HG03342 (cell line): ENCODE data around the gene BRSK2.

Source experiments
- ATAC-seq: cut with Tn5 transposase; IDR thresholded peaks from one replicate; pipeline ENCODE4 v1.9.1; 2021; ENCODE audit warnings: mild to moderate bottlenecking, moderate library complexity; ENCODE audit not compliant: unreplicated experiment

Gene BRSK2

DNA sequence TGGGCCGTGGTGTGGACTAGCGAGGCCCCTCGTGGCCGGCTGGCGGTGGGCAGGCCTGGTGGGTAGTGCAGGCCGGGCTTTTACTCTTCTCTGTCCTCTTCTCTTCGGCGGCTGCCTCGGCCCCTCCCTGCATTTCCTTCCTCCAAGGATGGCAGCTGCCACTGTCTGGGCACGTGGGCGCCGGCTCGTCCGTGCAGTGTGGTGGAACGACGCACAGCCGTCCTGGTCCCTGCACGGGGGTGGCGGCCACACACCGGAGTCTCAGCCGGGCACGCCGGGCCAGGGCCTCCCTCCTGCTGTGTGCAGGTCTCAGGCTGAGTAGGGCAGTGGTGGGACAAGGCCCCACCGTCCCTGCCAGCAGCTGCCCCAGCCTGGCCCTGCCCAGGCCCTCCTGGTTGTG, 59.1 kb downstream of the BRSK2 start:
- no peak for ATAC-seq

DNA sequence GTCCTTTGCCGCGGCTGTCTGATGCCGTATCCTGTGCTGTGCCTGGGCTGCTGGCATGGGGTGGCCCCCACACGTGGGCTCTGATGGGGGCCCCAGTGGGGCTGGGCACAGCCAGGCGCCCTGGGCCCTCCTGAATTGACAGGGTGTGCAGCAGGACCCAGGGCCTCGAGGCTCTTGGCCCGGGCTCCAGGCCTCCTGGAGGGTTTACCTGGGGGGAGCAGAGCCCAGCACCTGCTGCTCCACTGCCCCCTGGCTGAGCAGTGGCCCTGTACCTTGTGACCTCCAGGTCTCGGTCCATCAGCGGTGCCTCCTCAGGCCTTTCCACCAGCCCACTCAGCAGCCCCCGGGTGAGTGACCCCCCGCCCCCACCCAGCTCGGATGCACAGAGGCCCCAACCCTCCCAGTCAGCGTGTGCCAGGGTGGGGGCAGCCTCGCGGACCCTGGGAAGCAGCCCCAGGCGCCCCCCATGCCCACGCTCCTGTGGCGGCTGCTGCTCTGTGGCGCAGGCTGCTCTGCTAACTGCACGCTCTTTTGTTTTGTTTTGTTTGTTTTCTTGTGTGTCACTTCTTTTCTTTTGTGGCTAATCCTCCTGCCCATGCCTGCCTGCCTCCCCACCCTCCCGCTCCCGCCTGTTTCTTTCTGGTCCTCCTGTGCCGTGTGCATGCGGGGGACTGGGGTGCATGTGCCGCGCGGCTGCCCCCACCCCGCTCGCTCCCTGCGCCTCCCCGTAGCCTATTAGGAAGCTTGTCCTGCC, 59.9 kb downstream of the BRSK2 start:
- no peak for ATAC-seq

DNA sequence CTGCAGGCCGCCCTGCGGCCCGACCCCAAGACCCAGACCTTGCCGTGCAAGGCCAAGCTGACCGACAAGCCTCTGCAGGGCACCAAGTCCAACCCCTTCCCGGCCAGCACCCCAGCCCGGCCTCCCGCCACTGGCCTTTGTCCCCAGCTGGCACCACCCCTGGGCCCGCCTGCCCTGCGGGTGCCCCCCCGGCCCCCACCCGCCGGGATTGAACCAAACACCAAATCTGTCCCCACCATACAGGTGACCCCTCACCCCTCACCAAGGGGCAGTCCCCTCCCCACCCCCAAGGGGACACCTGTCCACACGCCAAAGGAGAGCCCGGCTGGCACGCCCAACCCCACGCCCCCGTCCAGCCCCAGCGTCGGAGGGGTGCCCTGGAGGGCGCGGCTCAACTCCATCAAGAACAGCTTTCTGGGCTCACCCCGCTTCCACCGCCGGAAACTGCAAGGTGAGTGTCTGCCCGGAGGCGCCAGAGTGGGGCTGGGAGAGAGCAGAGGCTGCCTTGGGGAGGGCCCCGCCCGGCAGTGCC, 60.7 kb downstream of the BRSK2 start:
- ATAC-seq, result no peak

DNA sequence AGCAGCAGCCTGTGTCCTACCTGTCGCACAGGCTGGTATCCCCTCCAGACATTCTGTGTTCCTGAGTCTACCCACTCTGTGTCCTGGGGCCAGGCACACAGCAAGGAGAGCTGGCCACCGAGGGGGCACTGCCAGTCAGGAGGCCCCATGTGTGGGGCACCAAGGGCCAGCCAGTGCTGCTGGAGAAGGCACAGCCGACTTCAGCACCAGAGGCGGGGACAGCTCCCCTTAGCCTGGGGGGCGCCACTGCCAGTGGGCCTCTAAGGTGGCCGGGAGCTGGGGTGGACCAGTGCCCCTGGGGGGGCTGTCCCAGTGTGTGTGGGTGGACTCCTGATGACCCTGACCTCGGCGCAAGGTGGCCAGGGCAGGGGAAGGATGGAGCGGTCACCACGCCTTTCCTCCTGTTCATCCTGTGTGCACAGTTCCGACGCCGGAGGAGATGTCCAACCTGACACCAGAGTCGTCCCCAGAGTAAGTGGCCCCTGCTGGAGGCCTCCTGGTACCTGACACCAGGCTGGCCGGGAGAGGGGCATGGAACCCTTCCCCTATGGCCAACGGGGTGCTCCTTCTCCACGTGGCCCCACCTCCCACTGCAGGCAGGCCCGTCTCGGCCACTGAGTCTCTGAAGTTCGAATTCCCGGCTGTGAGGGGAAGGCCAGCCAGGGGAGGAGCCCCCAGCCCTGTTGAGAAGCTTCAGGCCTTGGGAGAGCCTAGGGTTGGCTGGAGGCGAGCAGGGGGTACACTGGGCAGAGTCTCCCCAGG, 61.4 kb downstream of the BRSK2 start:
- no peak for ATAC-seq

DNA sequence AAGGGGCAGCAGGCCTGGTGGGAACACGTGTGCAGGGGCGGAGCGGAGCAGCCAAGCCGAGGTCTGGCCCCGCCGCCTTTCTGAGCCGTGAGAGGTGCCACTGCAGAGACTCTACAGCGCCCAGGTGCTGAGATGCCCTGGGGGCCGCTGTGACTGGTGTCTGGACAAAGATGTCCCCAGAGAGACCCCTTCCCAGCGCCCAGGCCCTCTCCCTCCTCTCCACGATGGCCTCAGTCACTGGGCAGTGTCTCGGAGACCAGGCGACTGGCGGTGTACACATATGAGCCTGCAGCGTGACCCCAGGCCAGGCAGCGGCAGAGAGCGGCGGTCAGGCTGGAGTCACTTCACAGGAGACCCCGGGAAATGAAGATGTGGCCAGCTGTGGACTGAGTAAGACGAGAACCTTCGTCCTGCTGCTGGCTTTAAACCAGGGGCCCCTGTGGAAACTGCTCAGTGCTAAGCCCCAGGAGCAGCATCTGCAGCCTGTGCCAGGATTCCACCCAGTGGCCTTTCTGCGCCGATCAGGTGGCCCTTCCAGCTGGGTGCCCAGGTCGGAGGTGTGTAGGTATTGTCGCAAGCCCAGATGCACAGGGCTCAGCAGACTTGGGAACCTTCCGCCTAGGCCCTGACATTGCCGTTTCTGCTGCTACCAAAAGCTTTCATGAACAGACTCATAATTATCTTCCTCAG, 62.2 kb downstream of the BRSK2 start:
- no peak for ATAC-seq

DNA sequence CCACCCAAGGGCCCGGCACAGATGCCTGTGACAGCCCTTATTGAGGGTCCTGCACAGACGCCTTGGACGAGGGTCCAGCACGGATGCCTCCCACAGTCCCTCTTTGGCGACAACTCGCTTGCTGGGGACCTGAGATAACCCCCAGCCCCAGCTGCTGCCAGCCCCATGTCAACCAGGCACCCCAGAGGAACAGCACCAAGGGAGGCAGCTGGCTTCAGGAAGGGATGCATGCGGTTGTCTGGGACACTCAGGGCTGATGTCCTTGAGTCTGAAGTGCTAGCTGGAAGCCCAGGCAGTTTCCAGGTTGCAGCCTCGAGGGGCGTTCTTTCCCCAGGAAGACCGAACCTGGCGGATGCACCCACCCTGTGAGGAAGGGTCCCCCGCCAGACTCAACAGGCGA, 63.0 kb downstream of the BRSK2 start:
- no peak for ATAC-seq

DNA sequence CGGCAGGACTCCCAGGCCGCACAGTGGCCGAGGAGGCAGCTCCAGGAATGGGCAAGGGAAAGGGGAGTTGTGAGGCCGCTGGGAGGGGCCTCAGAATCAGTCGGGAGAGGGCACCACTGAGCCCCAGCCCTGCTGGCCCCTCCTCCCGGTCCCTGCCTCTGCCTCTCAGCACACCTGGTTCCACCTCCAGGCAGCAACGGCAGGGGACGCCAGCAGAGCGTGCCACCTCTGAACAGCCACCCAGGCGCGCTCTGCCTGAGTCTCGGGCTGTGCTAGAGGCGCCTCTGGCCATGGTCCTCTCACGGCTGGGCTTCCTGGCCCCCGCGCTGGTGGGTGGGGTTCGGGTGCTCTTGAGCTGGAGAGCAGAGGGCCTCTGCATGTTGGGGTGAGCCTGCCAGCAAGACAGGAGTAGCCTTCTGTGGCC, 63.9 kb downstream of the BRSK2 start:
- ATAC-seq, result peak; percentile 65

DNA sequence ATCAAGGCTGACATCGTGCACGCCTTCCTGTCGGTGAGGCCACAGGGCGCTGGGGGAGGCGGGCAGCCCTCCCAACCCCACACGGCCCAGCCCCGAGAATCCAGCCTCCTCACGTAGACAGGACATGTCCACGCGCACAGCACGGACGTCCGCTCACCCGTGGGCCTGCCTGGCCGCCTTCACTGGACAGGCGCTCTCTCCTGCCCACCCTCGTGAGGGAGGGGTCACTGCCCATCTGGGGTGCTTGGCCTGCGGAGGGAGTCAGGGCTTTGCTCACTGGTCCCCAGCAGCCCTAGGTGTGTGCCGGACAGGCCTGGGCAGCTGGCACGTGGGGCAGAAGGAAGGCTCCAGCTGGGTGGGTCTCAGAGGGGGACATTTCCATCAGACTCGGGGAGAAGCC, 64.8 kb downstream of the BRSK2 start:
- ATAC-seq, result no peak

DNA sequence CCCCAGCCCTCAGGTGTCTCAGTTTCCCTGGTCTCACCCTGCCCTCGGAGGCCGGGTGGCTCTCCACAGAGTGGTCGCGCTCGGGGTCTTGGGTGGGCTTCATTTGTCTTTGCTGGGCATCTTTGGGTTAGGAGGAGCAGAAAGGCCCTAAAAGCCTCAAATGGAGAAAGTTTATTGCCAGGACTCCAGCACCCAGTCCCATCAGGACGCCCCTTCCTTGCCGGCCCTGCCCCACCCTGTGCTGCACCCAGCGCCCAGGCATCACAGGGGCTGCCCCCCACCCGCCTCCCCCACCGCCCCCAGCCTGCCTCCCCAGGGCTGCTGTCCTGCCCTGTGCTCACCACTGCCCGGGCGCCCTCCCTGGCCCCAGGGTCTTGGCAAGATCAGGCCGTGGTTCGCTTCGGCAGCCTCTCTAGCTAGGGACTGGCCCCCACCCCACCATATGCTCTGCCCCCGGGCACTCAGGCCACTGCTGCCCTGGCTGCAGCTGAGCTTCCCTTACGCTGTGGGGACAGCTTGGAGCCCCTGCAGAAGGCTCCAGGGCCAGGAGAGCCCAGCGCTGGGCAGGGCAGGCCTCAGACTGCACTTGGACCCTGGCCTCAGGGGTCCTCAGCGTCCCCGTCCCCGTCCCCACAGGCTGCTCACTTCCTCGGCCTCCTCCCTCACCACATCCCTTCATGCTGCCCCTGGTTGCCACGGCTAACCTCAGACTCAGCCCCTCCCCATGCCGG, 65.5 kb downstream of the BRSK2 start:
- ATAC-seq, result no peak

DNA sequence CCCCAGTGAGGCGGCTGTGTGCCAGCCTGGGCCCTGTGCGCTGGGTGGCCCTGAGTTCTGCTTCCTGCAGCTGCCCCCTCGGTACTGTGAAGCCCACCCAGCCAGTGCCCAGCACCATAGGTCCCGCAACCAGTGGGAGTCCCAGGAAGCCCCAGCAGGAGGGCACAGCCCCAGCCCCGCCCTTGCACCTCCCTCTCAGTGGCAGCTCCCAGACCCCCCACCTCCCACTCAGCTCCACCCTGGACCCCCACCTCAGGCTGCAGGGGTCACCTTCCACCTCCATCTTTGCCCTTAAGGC, 66.0 kb downstream of the BRSK2 start:
- ATAC-seq, result no peak

DNA sequence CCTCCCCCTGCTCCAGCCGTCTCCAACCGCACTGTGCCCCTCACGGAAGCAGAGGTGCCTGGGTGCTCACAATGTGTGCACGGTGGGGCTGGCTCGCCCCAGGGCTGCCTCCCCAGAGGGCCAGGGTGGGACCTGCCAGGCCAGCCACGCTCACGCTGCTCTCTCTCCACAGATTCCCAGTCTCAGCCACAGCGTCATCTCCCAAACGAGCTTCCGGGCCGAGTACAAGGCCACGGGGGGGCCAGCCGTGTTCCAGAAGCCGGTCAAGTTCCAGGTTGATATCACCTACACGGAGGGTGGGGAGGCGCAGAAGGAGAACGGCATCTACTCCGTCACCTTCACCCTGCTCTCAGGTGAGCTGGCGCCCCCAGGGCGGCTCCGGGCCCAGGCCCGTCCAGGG, 66.4 kb downstream of the BRSK2 start:
- ATAC-seq, result no peak

DNA sequence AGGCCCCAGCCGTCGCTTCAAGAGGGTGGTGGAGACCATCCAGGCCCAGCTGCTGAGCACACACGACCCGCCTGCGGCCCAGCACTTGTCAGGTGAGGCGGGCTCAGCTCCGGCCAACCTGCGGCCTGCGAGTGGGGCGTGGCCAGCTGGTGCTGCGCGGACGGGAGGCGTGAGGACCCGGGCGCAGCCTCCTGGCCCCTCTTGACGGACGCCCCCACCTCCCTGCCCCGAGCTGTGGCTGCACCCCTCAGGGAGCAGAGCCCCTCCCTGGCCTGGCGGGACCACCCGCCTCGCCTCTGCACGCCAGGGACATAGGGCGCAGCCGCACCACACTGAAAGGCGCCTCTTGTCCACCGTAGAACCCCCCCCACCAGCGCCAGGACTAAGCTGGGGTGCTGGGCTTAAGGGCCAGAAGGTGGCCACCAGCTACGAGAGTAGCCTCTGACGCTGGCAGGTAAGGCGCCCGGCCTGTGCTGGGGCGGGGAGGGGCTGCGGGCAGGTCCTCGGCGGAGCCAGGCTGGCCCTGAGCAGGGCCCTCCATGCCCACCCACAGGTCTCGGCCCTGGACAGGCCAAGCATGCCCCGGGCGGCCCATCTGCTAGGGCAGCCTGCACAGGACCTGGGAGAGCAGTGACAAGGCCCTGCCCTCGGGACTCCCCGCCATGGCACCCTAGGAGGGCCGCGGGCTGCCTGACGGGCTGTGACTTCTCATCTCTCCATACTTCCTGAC, 67.0 kb downstream of the BRSK2 start:
- no peak for ATAC-seq

DNA sequence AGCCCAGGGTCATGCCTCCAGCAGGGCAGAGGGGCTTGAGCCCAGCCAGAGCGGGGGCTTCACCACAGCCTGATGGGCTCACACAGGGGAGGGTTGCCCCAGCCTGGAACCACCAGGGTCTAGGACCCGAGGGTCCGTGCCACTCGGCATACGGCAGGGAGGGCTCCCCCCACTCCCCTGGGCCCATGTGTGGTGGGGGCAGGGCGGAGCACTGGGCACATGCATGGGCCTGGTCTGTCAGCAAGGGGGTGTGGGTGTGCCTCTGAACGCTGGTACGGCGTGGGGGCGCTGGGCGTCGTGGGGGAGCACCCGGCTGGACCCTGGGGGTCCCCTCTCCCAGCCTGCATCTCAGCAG, 67.6 kb downstream of the BRSK2 start:
- ATAC-seq, result no peak

DNA sequence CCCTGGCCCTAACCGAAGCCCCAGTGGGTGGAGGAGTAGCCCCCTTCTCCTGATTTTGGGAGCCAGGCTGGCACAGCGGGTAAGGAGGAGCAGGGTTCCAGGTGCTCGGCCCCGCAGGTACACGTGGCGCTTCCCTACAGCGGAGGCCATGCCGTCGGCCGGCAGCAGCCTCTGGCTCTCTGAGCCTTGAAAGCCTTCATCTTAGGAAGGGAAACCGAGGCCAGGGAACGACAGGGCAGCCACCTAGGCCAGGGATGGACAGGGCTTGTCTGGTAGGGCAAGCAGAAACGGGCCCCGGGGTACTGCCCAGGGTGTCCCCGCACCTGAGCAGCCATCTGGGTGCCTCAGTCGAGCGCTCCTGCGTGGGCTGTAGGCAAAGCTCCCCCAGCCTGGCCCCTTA, 68.1 kb downstream of the BRSK2 start:
- ATAC-seq, result no peak

DNA sequence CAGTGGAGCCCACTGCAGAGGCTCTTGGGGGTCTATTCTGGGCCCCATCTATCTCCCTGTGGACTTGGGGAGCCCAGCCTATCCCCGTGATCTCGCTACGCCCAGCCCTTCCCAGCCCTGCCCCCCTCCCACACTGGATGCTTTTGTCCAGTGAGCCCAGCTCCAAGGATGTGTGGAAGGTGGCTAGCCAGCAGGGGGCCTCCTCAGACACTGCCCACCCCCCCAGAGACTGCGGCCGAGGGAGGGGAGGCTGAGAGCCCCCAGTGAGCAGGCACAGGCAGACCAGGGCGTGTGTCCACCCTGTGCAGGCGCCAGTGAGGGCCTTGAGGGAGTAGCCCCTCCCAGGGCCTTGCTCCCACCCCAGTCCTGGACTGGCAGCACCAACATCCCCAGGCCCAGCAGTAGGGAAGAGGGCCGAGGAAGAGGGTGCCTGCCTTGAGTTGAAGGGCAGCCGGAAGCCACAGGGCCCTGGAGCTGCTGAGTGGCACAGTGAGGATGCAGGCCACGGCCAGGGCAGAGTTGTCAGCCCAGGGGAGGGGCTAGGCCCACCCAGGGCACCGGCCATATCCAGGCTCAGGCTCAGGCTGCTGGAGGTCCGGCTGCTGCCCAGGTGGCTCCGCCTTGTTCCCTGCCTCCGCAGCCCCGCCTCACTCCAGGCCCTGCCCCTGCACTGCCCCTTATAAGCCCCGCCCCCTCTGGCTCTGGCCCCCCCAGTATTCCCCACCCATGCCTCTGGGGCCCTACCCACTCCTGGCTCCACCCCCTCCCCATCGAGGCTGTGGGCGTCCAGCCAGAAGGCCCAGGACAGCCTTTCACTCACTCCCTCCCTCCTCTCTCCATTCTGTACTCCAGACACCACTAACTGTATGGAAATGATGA, 68.8 kb downstream of the BRSK2 start:
- no peak for ATAC-seq

DNA sequence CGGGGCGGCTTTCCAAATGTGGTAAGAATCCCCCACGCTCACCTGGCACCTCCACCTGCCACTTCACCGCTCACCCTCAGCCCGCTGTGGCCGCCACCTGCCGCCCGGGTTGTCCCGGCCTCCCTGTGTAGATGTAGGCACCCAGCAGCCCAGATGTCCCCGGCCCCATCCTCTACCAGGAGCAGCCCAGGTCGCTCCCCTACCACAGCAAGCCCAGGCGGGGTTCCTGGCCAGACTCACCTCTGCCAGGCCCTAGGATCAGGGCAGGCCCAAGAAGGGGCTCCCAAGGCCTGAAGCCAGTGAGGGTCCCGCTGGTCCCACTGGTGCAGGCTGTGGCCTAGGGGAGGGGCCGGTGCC, 69.5 kb downstream of the BRSK2 start:
- ATAC-seq, result no peak

DNA sequence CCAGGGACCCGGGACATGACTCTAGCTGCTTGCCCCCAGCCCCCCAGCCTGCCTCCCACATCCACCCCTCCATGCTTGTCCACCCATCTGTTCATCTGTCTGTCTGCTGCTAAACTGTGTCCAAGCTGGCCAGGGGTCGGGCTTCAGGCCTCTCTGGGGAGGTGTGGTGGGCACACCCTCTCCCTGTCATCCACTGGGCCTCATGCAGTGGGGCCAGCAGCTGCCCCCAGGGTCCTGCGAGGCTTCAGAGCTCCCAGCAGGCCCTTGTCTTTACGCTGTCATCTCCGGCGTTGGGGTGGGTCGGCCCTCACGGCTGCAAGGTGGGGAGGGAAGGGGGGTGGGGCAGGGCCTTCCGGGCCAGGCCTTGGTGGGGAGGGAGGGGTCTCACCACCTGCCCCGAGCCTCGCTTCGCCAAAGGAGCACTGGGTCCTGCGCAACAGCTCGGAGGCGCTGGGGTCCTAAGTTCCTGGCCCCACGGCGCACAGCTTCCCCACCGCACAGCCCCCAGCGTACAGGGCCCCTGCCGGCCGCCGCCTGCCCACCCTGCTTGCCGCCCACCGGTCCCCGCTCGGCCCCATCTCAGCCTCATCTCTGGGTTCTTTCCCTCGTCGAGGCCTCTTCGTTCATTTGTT, 70.1 kb downstream of the BRSK2 start:
- no peak for ATAC-seq

DNA sequence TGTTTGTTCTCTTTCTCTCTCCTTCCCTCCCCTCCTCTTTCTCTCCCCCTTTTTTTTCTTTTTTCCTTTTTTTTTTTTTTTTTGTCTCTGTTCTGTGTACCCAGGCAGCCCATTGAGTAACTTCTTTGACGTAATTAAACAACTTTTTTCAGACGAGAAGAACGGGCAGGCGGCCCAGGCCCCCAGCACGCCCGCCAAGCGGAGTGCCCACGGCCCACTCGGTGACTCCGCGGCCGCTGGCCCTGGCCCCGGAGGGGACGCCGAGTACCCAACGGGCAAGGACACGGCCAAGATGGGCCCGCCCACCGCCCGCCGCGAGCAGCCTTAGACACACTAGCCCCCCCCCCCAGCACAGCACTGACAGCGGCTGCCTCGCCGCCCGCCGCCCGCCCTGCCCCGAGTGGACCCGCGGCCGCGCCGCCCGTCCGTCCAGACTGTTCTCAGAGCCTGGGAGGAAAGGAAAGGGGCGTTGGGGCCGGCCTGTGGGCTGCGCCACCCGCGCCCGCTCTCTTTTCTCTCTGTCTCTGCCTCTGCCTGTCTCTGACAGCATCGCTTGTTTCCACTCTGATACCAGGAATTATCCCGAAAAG, 70.8 kb downstream of the BRSK2 start:
- no peak for ATAC-seq
